Left lobe of liver (tissue), 2 donors: Measurements from ENCODE around the gene CDC20. TPM values are rescaled to one million over a fixed set of nuclear protein-coding genes. Genes with fewer than 3 reads are reported as not detected.

Source experiments
- ATAC-seq: fragments of 200-7000 bp; cut with Tn5 transposase; one replicate; pipeline ENCODE4 v1.9.1; 2020; ENCODE audit warnings: mild to moderate bottlenecking, moderate library complexity
- DNase-seq: peaks from one replicate; pipeline ENCODE4 v3.0.0-alpha.2; 2020; ENCODE audit warnings: low spot score
- total RNA-seq: library from RNA; stranded (reverse); gene quantifications from one replicate; pipeline ENCODE4 v1.2.1, GENCODE V29; 2021
- donor health status: DM: no; HTN: no; CAD: no; lungs with moderate emphysema.
- donor health status: DM: no; HTN: yes; CAD: no.

Gene CDC20
- total RNA-seq, result 0.78 TPM

DNA sequence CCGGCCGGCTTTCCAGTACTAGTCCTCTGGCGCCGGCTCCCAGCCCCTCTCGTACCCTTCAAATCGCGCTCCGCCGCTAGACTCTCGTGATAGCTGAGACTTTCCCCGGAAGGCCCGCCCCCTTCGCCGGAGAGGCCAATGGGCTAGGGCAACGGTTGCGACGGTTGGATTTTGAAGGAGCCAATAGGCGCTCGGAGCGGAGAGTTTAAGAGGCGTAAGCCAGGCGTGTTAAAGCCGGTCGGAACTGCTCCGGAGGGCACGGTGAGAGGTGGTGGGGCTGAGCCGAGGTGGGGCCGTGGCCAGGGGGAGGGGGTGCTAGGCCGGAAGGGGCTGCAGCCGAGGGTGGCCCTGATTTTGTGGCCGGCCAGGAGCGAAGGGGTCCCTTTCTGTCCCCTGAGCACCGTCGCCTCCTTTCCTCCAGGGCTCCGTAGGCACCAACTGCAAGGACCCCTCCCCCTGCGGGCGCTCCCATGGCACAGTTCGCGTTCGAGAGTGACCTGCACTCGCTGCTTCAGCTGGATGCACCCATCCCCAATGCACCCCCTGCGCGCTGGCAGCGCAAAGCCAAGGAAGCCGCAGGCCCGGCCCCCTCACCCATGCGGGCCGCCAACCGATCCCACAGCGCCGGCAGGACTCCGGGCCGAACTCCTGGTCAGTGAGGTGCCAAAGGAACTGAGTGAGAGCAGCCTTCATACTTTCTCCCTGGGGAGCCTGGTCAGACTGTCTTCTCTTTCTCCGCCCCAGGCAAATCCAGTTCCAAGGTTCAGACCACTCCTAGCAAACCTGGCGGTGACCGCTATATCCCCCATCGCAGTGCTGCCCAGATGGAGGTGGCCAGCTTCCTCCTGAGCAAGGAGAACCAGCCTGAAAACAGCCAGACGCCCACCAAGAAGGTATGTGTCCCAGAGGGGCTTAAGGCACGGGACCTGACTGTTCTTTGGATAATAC, at the start of gene CDC20:
TSS of gene CDC20 (plus strand) at position 236 of the 948 bp plus-strand sequence. CDS start at position 471, 235 bp downstream.
- ATAC-seq, result peak; percentile 98
- DNase-seq, result peak; percentile 98

DNA sequence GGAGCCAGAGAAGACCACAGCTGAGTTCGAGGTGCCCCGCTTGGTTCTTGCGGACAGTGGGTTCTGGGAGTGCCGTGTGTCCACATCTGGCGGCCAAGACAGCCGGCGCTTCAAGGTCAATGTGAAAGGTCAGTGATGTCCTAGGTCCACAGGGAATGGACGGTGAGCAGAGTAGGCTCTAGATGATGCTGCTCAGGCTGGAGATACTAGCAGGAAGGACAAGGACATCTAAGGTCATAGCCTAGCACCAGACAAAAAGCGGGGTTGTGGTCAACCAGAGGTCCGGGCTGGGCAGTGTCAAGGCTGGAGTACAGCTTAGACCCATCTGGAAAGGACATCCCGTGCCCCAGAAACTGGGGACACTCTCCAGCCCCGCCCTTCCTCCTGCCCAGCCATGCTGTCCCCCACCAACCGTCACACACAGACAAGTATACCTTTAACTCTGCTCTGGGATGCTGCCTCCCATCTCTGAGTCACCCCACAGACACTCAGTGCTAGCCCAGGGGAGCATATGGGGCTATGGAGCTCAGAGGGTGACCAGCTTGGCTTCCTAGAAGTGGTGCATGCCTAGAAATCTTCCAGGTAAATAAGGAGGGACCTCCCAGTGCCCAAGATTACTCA, 49.3 kb upstream of the CDC20 start:
- no peak for ATAC-seq
- DNase-seq, result no peak

DNA sequence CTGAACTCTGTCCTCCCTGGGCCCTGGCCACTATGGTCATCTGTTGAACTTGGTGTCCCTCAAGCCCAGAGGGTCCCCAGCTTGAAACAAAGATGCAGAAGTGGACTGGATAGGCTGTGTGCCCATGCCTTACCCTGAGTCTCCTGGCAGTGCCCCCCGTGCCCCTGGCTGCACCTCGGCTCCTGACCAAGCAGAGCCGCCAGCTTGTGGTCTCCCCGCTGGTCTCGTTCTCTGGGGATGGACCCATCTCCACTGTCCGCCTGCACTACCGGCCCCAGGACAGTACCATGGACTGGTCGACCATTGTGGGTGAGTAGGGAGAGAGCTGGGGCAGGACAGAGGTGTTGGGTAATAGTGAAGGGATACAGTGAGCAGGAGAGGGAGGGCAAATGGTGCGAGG, 47.3 kb upstream of the CDC20 start:
- DNase-seq, result no peak
- no peak for ATAC-seq

DNA sequence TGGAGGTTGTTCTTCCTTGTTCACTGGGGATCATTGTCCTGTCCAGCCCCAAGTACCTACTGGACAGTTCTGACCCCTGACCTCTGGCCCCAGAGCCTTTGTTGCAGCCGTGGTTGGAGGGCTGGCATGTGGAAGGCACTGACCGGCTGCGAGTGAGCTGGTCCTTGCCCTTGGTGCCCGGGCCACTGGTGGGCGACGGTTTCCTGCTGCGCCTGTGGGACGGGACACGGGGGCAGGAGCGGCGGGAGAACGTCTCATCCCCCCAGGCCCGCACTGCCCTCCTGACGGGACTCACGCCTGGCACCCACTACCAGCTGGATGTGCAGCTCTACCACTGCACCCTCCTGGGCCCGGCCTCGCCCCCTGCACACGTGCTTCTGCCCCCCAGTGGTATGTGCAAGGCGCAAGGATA, 46.6 kb upstream of the CDC20 start:
- ATAC-seq (peak; percentile 61), DNase-seq (peak; percentile 62)

DNA sequence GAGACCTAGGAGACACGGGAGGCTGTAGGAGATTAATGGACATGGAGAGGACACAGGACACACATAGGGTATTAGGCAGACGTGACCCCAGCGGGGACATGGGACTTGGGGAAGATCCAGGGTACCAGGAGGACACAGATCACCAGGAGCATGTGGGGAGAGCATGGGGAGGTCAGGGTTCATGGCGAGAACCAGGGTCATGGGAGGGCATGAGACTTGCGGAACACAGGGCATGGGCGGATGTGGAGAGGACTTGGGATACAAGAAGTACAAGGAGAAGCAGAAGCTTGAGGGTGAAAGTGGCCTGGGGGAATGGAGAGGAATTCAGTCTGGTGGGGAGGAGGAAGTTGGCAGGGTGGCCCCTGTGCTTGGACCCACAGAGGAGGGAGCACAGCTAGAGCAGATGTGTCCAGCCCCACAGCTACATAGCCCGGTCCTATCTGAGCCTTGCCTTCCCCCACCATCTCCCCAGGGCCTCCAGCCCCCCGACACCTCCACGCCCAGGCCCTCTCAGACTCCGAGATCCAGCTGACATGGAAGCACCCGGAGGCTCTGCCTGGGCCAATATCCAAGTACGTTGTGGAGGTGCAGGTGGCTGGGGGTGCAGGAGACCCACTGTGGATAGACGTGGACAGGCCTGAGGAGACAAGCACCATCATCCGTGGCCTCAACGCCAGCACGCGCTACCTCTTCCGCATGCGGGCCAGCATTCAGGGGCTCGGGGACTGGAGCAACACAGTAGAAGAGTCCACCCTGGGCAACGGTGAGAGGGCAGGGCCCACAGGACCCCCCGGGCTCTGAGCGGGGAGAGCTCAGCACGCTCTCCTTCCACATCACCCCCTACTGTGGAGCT, 45.9 kb upstream of the CDC20 start:
- peak; percentile 84 for ATAC-seq
- peak; percentile 93 for DNase-seq

DNA sequence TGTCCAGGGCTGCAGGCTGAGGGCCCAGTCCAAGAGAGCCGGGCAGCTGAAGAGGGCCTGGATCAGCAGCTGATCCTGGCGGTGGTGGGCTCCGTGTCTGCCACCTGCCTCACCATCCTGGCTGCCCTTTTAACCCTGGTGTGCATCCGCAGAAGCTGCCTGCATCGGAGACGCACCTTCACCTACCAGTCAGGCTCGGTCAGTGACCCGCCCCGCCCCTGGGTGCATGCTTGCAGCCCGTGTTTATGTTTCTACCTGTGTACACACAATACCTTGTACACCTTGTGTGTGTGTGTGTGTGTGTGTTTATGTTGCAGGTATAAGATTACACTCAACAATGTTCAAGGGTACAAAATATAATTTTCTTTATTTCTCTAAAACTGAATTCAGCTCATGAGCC, 45.0 kb upstream of the CDC20 start:
- ATAC-seq, result peak; percentile 73
- peak; percentile 90 for DNase-seq

DNA sequence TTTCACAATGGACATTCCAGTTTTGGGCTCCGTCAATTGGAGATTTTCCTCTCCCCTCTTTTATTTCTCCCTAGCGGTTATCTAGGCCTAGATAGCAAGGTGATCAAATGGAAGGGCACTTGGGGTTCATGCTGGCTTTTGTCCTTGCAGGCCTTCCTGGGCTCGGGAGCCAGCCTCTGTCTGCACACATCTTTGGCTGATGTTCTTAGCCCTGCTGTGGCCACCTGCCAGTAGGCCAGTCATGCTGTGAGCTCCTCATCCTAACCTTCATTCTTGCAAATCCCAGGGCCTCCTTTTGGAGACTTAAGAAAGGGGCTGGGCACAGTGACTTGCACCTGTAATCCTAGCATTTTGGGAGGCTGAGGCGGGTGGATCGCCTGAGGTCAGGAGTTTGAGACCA, 44.5 kb upstream of the CDC20 start:
- ATAC-seq (no peak), DNase-seq (no peak)

DNA sequence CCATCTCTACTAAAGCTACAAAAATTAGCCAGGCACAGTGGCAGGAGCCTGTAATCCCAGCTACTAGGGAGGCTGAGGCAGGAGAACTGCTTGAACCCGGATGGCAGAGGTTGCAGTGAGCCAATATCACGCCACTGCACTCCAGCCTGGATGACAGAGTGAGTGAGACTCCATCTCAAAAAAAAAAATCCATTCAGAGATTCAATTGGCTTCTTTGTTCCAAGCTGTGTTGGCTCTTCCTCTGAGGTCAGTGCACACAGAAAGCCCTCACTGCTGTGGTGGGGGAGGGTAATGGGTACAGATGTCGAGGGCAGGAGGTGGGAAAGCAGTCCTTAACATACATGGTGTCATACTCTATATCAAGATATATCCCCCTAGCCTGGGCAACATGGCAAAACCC, 43.3 kb upstream of the CDC20 start:
- DNase-seq (no peak), ATAC-seq (no peak)

DNA sequence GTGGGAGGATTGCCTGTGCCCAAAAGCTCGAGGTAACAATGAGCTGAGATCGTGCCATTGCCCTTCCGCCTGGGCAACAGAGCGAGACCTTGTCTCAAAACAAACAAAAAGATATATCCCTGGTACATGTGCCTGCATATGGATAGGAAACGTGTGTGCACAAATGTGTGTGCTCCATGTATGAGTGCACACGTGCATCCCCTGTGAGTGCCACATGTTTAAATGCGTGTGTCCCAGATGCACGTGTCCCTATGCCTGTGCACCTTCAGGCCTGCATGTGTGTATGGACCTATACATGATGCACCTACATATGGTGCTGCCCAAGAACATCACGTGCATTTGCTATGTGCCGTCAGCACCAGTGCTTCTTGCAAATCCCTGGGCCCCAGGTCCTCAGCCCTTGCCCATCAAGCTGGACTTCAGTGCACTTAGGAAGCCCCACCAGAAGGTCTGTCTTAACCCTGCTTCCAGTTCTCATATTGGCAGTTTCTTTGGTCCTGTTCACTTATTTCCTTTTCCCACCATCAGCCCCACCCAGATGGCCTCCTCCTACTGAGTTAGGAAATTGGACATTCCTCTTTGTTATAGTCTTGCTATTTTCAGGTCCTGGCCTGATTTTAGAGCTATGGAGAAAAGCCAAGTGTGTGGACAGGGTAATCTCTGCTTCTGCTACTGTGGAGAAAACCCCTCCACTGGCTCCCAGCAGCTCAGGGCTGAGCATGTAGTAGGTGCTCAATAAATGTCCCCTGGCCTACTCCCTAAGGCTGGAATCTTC, 42.6 kb upstream of the CDC20 start:
- ATAC-seq (no peak), DNase-seq (no peak)

DNA sequence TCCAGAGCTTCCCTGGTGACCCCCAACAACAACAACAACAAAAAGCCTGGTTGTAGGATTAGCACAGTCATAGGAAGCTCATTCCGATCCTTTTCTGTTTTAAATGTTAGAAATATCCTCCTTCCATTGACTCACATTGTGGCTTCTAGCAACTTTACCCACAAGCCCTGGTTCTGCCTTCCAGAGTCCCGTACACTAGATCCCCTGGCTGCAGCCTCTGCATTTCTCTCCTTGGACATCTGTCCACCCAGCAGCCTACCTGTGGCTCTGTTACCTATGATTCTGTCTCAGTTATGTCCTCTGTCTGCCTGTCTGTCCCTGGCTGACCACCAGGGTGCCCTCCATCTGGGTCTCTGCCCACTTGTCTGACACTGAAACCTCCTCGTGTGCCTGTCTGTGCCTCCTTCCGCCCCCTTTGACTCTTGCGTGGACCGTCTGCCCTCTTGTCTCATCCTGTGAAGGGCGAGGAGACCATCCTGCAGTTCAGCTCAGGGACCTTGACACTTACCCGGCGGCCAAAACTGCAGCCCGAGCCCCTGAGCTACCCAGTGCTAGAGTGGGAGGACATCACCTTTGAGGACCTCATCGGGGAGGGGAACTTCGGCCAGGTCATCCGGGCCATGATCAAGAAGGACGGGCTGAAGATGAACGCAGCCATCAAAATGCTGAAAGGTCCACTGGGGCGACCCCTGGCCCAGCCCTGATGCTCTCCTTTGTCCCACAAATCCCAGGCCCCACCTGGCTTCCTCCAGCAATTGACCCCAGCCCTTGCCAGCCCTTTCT, 41.9 kb upstream of the CDC20 start:
- ATAC-seq (no peak), DNase-seq (no peak)

DNA sequence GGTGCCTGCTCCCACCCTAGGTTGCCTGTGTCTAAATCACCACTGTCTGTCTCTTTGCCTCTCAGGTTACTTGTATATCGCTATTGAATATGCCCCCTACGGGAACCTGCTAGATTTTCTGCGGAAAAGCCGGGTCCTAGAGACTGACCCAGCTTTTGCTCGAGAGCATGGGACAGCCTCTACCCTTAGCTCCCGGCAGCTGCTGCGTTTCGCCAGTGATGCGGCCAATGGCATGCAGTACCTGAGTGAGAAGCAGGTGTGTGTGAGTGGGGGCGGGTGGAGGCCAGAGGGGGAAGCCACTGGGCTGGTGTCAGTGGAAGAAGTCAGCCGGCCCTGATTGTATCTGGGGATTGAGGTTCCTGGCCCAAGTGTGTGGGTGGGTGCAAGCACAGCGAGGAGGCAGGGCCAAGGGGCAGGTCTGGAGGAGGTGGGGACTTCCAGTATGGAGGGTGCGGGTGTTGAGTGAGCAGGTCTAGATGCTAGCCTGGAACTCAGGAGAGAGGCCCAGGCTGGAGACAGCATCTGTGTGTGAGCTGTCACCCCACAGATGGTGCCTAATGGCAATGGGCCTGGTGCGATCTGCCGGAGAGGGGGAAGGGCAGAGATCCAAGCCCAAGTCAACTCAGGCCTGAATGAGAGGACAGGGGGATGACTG, 40.8 kb upstream of the CDC20 start:
- no peak for ATAC-seq
- no peak for DNase-seq

DNA sequence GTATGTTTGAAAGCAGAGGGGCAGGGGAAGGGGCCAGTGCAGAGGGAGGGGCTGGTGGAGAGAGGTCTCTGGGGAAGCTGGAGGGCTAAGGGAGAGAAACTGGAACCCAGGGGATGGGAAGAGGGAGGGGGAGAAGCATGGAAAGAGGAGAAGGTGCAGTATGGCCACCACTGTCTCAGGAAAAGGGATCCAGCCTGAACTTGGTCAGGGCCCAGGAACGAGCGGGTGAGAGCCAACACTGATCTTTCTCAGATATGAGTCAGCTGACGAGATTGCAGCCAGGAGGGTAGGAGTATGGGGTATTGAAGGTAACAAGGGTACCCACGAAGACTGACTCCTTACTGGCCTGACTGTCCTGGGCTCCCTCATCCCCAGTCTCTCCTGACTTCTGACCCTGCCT, 40.0 kb upstream of the CDC20 start:
- ATAC-seq (no peak), DNase-seq (no peak)

DNA sequence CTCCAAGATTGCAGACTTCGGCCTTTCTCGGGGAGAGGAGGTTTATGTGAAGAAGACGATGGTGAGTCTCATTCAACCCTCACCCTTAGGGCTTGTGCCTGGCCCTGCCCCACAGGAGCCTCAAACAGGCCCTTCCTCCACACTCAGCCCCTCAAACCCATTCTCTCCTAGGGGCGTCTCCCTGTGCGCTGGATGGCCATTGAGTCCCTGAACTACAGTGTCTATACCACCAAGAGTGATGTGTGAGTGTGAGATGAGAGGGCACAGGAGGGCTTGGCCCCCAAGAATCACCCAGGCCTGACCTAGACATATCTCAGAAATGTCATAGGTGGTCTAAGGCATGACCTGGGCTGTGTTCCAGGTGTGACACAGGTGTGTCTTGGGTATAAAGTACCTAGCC, 39.5 kb upstream of the CDC20 start:
- DNase-seq (no peak), ATAC-seq (no peak)

DNA sequence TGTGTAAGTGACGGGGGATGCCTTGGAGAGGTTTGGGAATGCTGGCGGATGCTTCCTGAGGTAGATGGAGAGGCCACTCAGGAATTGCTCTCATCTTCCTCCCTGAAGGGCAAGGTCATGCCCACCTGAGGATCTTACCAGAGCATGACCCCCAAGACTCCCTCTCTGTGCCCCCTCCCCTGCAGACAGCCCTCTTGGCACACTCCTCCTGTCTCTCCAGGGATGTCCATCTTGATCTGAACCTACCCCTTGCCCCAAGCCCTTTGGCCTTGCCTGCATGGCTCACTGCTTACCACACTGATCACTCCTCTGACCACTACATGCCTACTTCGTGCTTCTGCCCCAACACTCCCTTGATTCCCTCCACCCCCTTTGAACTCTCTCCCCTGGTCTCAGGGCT, 39.0 kb upstream of the CDC20 start:
- DNase-seq, result no peak
- no peak for ATAC-seq

DNA sequence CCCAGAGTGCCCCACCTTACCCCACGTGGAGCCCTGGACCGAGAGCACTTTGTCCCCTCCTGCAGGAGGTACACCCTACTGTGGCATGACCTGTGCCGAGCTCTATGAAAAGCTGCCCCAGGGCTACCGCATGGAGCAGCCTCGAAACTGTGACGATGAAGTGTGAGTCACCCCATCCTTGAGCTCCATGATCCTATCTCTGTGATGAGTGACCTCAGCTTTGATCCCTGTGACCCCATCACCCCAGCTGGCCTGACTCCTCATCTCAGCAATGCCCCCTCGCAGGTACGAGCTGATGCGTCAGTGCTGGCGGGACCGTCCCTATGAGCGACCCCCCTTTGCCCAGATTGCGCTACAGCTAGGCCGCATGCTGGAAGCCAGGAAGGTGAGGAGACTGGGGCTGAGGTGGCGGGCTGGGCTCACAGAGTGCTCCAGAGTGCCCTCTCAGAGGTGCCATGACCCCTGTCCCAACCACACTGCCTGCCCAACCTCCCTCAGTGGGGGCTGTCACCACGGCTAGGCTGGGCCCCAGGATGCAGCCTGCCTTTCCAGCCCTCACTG, 37.4 kb upstream of the CDC20 start:
- no peak for ATAC-seq

DNA sequence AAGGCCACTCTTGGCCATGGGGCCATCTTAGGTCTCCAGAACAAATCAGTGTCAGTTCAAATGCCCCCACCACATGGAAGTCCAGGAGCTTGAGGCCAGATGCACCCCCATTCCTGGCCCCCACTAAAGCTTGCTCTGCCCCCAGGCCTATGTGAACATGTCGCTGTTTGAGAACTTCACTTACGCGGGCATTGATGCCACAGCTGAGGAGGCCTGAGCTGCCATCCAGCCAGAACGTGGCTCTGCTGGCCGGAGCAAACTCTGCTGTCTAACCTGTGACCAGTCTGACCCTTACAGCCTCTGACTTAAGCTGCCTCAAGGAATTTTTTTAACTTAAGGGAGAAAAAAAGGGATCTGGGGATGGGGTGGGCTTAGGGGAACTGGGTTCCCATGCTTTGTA, 36.3 kb upstream of the CDC20 start:
- ATAC-seq (no peak), DNase-seq (no peak)

More for the DNA sequence above, 37.4 kb upstream of the CDC20 start:
- no peak for DNase-seq

DNA sequence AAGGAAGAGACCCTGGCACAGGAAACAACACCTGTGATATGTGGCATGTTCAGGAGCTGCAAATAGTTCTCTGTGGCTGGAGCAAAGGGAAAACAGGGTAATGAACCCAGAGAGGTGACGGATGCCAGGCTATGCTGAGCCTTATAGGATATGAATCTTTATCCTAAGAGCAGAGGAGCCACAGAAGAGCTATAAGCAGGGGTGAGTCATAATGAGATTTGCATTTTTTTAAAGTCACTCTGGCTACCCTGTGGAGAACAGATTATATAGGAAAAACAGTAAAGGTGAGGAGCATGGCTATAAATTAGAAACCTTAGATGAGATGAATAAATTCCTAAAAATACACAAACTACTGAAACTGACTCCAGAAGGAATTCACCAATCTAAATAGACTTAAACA, 34.0 kb upstream of the CDC20 start:
- DNase-seq (no peak), ATAC-seq (no peak)

DNA sequence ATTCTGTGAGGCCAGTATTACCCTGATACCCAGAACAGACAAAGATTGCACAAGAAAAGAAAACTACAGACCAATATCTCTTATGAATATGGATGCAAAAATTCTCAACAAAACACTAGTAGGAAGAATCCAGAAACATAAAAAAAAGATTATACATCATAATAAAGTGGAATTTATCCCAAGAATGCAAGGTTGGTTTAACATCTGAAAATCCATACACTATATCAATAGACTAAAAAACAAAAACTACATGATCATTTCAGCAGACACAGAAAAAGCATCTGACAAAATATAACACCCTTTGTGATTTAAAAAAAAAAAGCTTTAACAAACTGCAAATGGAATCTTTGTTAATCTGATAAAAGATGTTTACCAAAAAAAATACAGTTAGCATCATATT, 33.4 kb upstream of the CDC20 start:
- DNase-seq, result no peak

More for the DNA sequence above, 33.4 kb upstream of the CDC20 start:
- ATAC-seq, result no peak
